HEK293T (cell line): ENCODE results near the gene PMEL.
"Not testable (repeated sequence)": the region's sequence is repeated elsewhere in the genome, so short reads cannot be mapped to it uniquely, and the experiment has no call there.

ENCODE experiments used
- CTCF ChIA-PET: fragments of 350-600 bp; formaldehyde crosslinking; extraction: SDS; loops from one replicate; lab custom pipeline; 2021; ENCODE audit warnings: antibody characterized with exemption, inconsistent platforms; lab: Yijun Ruan, JAX
- POLR2A ChIA-PET: fragments of 350-600 bp; formaldehyde crosslinking; extraction: SDS; loops from one replicate; lab custom pipeline; 2020; ENCODE audit warnings: antibody characterized with exemption, inconsistent platforms; lab: Yijun Ruan, JAX
- DNase-seq: peaks from one replicate; pipeline ENCODE4 v3.0.0; 2012; ENCODE audit warnings: mixed read lengths; ENCODE audit errors: extremely low spot score
- ARNT ChIP-seq: fragments of 450-650 bp; IDR thresholded peaks from 2 replicates; pipeline ENCODE4 v1.6.1; 2017; ENCODE audit warnings: mild to moderate bottlenecking
- BHLHE40 ChIP-seq: fragments of 450-650 bp; IDR thresholded peaks from 2 replicates; pipeline ENCODE4 v1.6.1; 2016; ENCODE audit warnings: mild to moderate bottlenecking, moderate library complexity, borderline replicate concordance
- CTBP1 ChIP-seq: fragments of 450-650 bp; IDR thresholded peaks from 2 replicates; pipeline ENCODE4 v1.6.1; 2016; ENCODE audit warnings: borderline replicate concordance
- ELF4 ChIP-seq: fragments of 450-650 bp; IDR thresholded peaks from 2 replicates; pipeline ENCODE4 v1.6.1; 2017; ENCODE audit warnings: antibody characterized with exemption
- FOXA1 ChIP-seq: fragments of 450-650 bp; IDR thresholded peaks from 2 replicates; pipeline ENCODE4 v1.6.1; 2016; ENCODE audit warnings: mild to moderate bottlenecking
- FOXK2 ChIP-seq: fragments of 450-650 bp; IDR thresholded peaks from 2 replicates; pipeline ENCODE4 v1.6.1; 2016; ENCODE audit warnings: mild to moderate bottlenecking
- FOXM1 ChIP-seq: fragments of 450-650 bp; IDR thresholded peaks from 2 replicates; pipeline ENCODE4 v1.6.1; 2017; ENCODE audit warnings: mild to moderate bottlenecking, borderline replicate concordance
- HDGF ChIP-seq: fragments of 450-650 bp; IDR thresholded peaks from 2 replicates; pipeline ENCODE4 v1.6.1; 2017; ENCODE audit warnings: antibody characterized with exemption, borderline replicate concordance
- L3MBTL2 ChIP-seq: fragments of 450-650 bp; conservative IDR thresholded peaks from 2 replicates; pipeline ENCODE4 v1.6.1; 2016; ENCODE audit warnings: mild to moderate bottlenecking
- LEF1 ChIP-seq: fragments of 450-650 bp; IDR thresholded peaks from 2 replicates; pipeline ENCODE4 v1.6.1; 2017; ENCODE audit warnings: mild to moderate bottlenecking, borderline replicate concordance
- NFRKB ChIP-seq: fragments of 450-650 bp; IDR thresholded peaks from 2 replicates; pipeline ENCODE4 v1.6.1; 2016; ENCODE audit warnings: mild to moderate bottlenecking, moderate library complexity
- SP1 ChIP-seq: fragments of 450-650 bp; IDR thresholded peaks from 2 replicates; pipeline ENCODE4 v1.6.1; 2017
- SUZ12 ChIP-seq: fragments of 450-650 bp; IDR thresholded peaks from 2 replicates; pipeline ENCODE4 v1.6.1; 2016; ENCODE audit warnings: mild to moderate bottlenecking
- TARDBP ChIP-seq: fragments of 450-650 bp; IDR thresholded peaks from 2 replicates; pipeline ENCODE4 v1.6.1; 2016
- ZNF384 ChIP-seq: fragments of 450-650 bp; IDR thresholded peaks from 2 replicates; pipeline ENCODE4 v1.6.1; 2016
- TF ChIP-seq, protein P1 (sequence below): fragments of 450-650 bp; IDR thresholded peaks from 2 replicates; pipeline ENCODE4 v1.6.1; 2016

Gene PMEL

DNA sequence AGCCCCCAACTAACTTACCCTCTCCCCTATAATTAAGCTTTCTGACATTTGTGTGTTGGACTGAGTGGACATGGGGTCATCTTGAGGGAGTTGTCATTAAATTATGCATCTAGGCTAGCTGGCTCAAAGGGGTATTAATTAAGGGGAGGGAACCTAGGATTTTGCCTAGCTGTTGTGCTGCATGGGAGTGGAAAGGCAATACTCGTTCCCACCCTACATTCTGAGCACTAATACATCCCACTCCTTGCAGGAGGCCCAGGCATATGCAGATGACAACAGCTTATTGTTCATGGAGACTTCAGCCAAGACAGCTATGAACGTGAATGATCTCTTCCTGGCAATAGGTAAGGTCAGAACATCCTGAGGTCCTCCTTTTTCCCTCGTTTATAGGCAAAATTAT is 25.3 kb upstream of the PMEL start:
- TF ChIP-seq HDGF = no peak
- TF ChIP-seq ELF4 = no peak
- no peak for TF ChIP-seq BHLHE40
- TF ChIP-seq FOXM1 = no peak
- no peak for TF ChIP-seq SUZ12
- no peak for TF ChIP-seq ARNT
- no peak for TF ChIP-seq CTBP1
- TF ChIP-seq FOXK2 = no peak
- no peak for TF ChIP-seq TARDBP
- no peak for TF ChIP-seq ZNF384
- TF ChIP-seq FOXA1 = no peak
- TF ChIP-seq NFRKB = no peak
- TF ChIP-seq LEF1 = no peak
- TF ChIP-seq, protein P1, sequence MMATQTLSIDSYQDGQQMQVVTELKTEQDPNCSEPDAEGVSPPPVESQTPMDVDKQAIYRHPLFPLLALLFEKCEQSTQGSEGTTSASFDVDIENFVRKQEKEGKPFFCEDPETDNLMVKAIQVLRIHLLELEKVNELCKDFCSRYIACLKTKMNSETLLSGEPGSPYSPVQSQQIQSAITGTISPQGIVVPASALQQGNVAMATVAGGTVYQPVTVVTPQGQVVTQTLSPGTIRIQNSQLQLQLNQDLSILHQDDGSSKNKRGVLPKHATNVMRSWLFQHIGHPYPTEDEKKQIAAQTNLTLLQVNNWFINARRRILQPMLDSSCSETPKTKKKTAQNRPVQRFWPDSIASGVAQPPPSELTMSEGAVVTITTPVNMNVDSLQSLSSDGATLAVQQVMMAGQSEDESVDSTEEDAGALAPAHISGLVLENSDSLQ = no peak
- TF ChIP-seq L3MBTL2 = no peak
- ChIA-PET CTCF (no interaction called here), POLR2A (interaction anchor here (1.5 to 2.7 kb wide), 2 partner anchors 17 kb away, joined by 4 to 11 read pairs; partner anchors contain the start of gene RAB5B)
- DNase-seq = no peak

DNA sequence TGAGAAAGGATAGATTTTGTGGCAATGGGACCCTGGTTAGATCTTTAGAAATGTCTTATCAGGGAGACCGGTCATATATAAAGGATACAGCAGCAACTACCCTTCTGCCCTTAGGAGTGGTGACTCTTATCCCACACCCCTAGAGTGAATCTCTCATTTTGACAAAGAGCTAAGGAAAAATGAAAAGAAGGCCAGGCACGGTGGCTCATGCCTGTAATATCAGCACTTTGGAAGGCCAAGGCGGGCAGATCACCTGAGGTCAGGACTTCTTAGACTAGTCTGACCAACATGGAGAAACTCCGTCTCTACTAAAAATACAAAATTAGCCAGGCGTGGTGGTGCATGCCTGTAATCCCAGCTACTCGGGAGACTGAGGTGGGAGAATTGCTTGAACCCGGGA is 20.1 kb upstream of the PMEL start:
- DNase-seq = not testable (repeated sequence)
- POLR2A ChIA-PET = interaction anchor here (2.4 to 2.8 kb wide), 2 partner anchors 11 to 12 kb away, joined by 6 to 20 read pairs; partner anchors contain the start of genes RAB5B and SUOX
- CTCF ChIA-PET = interaction anchor here (0.5 to 2.5 kb wide), 2 partner anchors 10 to 44 kb away, joined by 3 to 14 read pairs; partner anchors contain the start of gene SUOX

DNA sequence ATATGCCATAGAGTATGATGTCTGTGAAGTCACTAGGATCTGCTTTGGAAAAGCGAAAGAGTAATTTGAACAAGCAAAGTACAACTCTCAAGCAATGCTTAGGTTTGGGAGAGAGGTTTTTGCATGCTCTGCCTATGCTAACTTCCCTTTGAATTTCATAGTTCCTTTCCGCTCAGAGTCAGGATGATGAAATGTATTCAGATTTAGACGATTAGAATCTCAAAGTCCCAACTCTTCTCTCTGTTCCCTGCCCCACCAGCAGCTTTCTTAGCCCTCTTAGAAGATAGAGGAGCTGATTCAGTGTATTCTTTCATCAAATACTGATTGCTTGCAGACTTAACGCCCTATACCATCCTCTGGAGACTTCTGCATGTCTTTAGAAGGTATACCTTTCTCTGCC is 19.5 kb upstream of the PMEL start:
- ChIA-PET CTCF (interaction anchor here (2.5 kb wide), 1 partner anchor 11 kb away, joined by 14 read pairs; the partner anchor contains the start of gene SUOX), POLR2A (interaction anchor here (2.4 to 2.8 kb wide), 2 partner anchors 11 to 12 kb away, joined by 6 to 20 read pairs; partner anchors contain the start of genes RAB5B and SUOX)
- no peak for DNase-seq
- TF ChIP-seq FOXM1 (no peak), CTBP1 (no peak), ELF4 (no peak), SP1 (no peak), HDGF (no peak), ARNT (no peak), L3MBTL2 (no peak), ZNF384 (no peak), LEF1 (no peak), FOXA1 (no peak), BHLHE40 (no peak), NFRKB (no peak), SUZ12 (no peak), TARDBP (no peak), FOXK2 (no peak)
- TF ChIP-seq, protein P1 = no peak

DNA sequence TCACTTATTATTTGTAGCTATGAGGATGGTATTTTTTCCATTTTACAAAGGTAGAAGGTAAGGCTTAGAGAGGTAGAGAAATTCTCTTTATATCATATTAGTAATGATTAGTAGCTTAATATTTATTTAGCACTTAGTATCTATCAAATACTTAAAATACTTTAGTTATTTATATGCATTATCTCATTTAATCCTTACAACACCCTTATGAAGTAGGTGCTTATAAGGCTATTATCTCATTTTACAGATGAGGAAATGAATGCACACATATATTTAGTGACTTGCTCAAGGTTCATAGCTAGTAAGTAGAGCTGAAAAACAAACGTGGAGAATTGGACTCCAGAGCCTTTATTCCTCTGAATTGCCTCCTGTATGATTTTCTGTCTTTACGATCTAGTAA is 19.0 kb upstream of the PMEL start:
- DNase-seq = no peak
- ChIA-PET POLR2A (interaction anchor here (2.4 to 2.8 kb wide), 2 partner anchors 11 to 12 kb away, joined by 6 to 20 read pairs; partner anchors contain the start of genes RAB5B and SUOX), CTCF (interaction anchor here (2.5 kb wide), 1 partner anchor 11 kb away, joined by 14 read pairs; the partner anchor contains the start of gene SUOX)
- TF ChIP-seq FOXM1 (no peak), NFRKB (no peak), LEF1 (no peak), BHLHE40 (no peak), FOXK2 (no peak), ELF4 (no peak), ARNT (no peak)

DNA sequence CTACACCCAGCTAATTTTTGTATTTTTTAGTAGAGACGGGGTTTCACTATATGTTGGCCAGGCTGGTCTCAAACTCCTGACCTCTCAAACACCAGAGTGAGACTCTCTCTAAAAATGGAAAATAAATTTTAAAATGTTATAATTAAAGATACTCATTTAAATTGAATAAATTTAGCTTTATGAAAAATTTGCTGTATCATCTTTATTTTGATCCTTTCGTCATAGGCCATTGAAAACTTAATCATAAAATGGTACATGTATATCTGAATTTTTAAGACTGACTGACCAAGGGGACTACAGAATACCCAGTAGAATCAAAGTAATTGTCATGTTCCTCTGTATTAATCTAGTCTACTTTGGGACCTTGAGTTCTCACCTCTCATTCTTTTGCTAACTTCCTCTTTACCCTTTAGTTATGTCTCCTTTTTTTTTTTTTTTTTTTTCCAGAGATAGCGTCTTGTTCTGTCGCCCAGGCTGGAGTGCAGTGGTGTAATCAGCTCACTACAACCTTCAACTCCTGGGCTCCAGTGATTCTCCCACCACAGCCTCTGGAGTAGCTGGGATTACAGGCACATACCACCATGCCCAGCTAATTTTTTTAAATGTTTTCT is 17.5 kb upstream of the PMEL start:
- no peak for DNase-seq
- ChIA-PET CTCF (no interaction called here), POLR2A (interaction anchor here (2.0 kb wide), 1 partner anchor 9 kb away, joined by 11 read pairs; the partner anchor contains the start of gene RAB5B)
- TF ChIP-seq LEF1 (no peak), HDGF (no peak), ARNT (no peak)

DNA sequence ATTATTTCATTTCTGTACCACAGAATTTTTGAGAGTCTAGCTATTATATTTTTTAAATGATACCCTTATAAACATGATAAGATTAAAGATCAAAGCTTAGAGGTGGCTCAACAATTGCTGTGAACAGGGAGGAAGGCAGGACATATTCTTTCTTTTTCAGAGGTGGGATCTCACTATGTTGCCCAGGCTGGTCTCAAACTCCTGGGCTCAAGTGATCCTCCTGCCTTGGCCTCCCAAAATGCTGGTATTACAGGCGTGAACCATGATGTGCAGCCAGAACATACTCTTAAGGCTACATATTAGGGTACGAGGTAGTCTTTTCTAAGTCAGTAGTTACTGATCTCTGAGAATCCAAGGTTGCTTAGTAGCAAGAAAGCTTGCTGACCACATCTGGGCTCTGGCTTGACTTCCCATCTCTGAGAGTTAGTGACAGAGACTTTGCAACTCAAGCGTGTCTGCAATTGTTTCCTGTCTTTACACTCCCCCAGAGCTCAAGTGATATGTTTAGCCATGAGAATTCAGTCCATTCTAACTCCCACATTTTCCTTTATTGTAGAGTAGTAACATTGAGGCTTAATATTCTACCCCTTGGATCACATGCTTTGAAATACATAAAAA is 16.6 kb upstream of the PMEL start:
- TF ChIP-seq SUZ12 (no peak), TARDBP (no peak), HDGF (no peak), FOXM1 (no peak), L3MBTL2 (no peak), FOXA1 (no peak), BHLHE40 (no peak), ARNT (no peak), SP1 (no peak), NFRKB (no peak), ELF4 (no peak), CTBP1 (no peak), LEF1 (no peak)
- TF ChIP-seq, protein P1 = no peak
- ChIA-PET CTCF (no interaction called here), POLR2A (interaction anchor here (0.9 to 2.0 kb wide), 2 partner anchors 8 to 14 kb away, joined by 3 to 11 read pairs; partner anchors contain the start of gene RAB5B)
- no peak for DNase-seq

DNA sequence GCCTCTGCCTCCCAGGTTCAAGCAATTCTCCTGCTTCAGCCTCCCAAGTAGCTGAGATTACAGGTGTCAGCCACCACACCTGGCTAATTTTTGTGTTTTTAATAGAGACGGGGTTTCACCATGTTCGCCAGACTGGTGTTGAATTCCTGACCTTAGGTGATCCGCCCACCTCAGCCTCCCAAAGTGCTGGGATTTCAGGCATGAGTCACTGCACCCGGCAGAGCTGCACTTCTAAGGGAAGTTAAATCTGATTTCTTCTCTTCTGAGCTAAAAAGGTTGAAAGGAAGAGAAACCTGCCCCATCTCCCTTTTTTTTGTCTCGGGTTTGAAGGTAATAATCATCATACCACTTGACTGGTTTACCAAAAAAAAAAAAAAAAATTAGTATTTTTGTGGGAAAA is 16.0 kb upstream of the PMEL start:
- DNase-seq = not testable (repeated sequence)
- ChIA-PET CTCF (interaction anchor here (1.1 kb wide), 1 partner anchor 14 kb away, joined by 4 read pairs; no protein-coding TSS in a partner anchor), POLR2A (interaction anchor here (2.0 kb wide), 1 partner anchor 8 kb away, joined by 11 read pairs; the partner anchor contains the start of gene RAB5B)
